ENCODE data around the gene AARS1.
A peak's percentile ranks its signal among the peaks of the same experiment; 100 is the strongest.
"Not testable (repeated sequence)": the region's sequence is repeated elsewhere in the genome, so short reads cannot be mapped to it uniquely, and the experiment has no call there.

AARS1 gene

GRCh38 chr16:70223971-70224513 lies 65.3 kb downstream of the AARS1 start:
- not testable (repeated sequence) for DNase-seq

GRCh38 chr16:70223216-70223615 lies 66.1 kb downstream of the AARS1 start:
- peak; percentile 4 for DNase-seq

GRCh38 chr16:70222574-70222973 lies 66.7 kb downstream of the AARS1 start:
- DNase-seq, result not testable (repeated sequence)

GRCh38 chr16:70218586-70218985 lies 70.7 kb downstream of the AARS1 start:
- not testable (repeated sequence) for DNase-seq

GRCh38 chr16:70206382-70206781 lies 82.9 kb downstream of the AARS1 start:
- not testable (repeated sequence) for DNase-seq

- not testable (repeated sequence) for DNase-seq
These were observed 84.5 kb downstream of the AARS1 start for GRCh38 chr16:70204668-70205405.

- not testable (repeated sequence) for DNase-seq
These were observed 85.3 kb downstream of the AARS1 start for GRCh38 chr16:70204010-70204409.

- not testable (repeated sequence) for DNase-seq
These were observed 85.8 kb downstream of the AARS1 start for GRCh38 chr16:70203508-70203907.

Data from DMS79 treated with DMSO at 0.1 percent for 48 hours (cell line).